RWPE1 (cell line): ENCODE data around the gene NOS1AP.
"Not testable (repeated sequence)": the region's sequence is repeated elsewhere in the genome, so short reads cannot be mapped to it uniquely, and the experiment has no call there.

Source experiments
- CTCF ChIA-PET: fragments of 350-600 bp; sonication (Branson Sonifier 250); formaldehyde crosslinking; extraction: SDS; loops from one replicate; lab custom pipeline; 2021; lab: Yijun Ruan, JAX
- POLR2A ChIA-PET: fragments of 400-600 bp; formaldehyde crosslinking; extraction: SDS; loops from one replicate; lab custom pipeline; 2020; ENCODE audit warnings: antibody characterized with exemption; ENCODE audit not compliant: low non-redundant PET; lab: Yijun Ruan, JAX
- DNase-seq: peaks from one replicate; pipeline ENCODE4 v3.0.0; 2012; ENCODE audit warnings: low spot score
- H3K27ac ChIP-seq: fragments of 450-650 bp; 2 replicates; pipeline ENCODE4 v1.5.1; 2017
- TF ChIP-seq, protein P1 (sequence below): fragments of 450-650 bp; conservative IDR thresholded peaks from 2 replicates; pipeline ENCODE4 v1.5.1; 2017; ENCODE audit warnings: low read depth, mild to moderate bottlenecking

The NOS1AP gene

DNA sequence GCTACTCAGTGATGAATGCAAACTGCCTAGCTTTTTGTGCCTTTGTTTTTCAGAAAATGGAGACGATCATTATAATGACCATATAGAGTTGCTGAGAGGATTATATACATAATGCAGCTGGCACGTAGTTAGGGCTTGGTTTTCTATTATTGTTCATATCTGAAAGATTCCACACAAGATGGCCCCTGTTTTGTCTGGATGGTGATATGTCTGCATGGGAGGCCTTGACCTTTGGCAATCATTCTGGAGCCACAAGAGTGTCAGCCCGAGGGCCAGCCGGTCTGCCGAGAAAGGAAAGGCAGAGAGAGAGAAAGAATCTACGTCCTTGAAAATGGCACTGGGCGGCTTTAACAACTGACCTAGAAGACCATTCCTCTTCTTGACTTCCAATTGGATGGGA, 348.2 kb downstream of the NOS1AP start:
- DNase-seq: no peak
- CTCF ChIA-PET: no interaction called here
- POLR2A ChIA-PET: no interaction called here
- TF ChIP-seq, protein P1, sequence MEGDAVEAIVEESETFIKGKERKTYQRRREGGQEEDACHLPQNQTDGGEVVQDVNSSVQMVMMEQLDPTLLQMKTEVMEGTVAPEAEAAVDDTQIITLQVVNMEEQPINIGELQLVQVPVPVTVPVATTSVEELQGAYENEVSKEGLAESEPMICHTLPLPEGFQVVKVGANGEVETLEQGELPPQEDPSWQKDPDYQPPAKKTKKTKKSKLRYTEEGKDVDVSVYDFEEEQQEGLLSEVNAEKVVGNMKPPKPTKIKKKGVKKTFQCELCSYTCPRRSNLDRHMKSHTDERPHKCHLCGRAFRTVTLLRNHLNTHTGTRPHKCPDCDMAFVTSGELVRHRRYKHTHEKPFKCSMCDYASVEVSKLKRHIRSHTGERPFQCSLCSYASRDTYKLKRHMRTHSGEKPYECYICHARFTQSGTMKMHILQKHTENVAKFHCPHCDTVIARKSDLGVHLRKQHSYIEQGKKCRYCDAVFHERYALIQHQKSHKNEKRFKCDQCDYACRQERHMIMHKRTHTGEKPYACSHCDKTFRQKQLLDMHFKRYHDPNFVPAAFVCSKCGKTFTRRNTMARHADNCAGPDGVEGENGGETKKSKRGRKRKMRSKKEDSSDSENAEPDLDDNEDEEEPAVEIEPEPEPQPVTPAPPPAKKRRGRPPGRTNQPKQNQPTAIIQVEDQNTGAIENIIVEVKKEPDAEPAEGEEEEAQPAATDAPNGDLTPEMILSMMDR: no peak
- H3K27ac ChIP-seq: no peak overlapping the region

DNA sequence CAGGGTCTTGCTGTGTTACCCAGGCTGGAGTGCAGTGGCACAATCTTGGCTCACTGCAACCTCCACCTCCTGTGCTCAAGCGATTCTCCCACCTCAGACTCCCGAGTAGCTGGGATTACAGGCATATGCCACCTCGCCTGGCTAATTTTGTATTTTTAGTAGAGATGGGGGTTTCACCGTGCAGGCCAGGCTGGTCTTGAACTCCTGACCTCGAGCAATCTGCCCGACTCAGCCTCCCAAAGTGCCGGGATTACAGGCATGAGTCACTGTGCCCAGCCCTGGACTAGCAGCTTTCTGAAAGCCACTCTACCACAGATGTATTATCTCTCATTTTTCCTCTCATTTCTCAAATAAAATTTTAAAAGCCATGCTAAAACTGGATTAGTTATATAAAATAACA, 349.1 kb downstream of the NOS1AP start:
- H3K27ac ChIP-seq, CTCF ChIA-PET, DNase-seq, POLR2A ChIA-PET: not testable (repeated sequence)

DNA sequence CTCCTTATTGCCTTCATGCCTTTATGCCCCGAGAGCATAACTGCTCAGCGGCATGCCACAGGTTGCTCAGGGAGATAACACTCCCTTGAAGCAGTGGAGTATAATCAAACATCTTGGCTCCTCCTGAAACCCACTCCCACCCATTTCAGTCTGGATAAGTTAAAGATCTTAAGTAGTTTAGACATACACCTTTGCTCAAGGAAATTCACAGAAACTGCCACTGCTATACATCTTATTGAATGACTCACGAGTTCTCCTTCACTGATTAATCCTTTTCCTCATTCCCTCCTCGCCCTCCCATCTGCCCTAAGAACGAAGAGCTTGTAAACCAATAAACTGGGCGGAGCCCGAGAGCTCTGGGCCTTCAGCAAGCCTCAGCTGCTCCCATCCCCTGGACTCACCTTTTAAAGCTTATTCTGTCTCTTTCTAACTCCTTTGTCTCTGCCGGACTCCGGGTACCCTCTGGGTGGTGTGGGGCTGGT, 350.0 kb downstream of the NOS1AP start:
- H3K27ac ChIP-seq, CTCF ChIA-PET, POLR2A ChIA-PET, DNase-seq: not testable (repeated sequence)
